Measurements from ENCODE around the gene PTPN13.

DNA sequence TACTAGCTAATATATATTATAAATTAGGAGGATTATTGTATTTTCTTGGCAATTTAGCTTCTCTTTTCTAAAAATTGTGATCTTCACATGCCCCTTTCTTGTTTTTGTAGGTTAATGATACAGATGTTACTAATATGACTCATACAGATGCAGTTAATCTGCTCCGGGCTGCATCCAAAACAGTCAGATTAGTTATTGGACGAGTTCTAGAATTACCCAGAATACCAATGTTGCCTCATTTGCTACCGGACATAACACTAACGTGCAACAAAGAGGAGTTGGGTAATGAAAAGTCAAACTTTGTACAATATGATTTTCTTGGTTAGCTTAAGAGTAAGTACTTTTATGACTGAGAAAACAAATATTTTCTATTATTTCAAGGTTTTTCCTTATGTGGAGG lies 180.9 kb downstream of the PTPN13 start:
- TF ChIP-seq POLR2A (IDR thresholded peaks at IDR 0.05) = no peak
- TF ChIP-seq, protein P1, sequence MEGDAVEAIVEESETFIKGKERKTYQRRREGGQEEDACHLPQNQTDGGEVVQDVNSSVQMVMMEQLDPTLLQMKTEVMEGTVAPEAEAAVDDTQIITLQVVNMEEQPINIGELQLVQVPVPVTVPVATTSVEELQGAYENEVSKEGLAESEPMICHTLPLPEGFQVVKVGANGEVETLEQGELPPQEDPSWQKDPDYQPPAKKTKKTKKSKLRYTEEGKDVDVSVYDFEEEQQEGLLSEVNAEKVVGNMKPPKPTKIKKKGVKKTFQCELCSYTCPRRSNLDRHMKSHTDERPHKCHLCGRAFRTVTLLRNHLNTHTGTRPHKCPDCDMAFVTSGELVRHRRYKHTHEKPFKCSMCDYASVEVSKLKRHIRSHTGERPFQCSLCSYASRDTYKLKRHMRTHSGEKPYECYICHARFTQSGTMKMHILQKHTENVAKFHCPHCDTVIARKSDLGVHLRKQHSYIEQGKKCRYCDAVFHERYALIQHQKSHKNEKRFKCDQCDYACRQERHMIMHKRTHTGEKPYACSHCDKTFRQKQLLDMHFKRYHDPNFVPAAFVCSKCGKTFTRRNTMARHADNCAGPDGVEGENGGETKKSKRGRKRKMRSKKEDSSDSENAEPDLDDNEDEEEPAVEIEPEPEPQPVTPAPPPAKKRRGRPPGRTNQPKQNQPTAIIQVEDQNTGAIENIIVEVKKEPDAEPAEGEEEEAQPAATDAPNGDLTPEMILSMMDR (IDR thresholded peaks at IDR 0.05) = no peak
